ENCODE results near the gene PCTP.

DNA sequence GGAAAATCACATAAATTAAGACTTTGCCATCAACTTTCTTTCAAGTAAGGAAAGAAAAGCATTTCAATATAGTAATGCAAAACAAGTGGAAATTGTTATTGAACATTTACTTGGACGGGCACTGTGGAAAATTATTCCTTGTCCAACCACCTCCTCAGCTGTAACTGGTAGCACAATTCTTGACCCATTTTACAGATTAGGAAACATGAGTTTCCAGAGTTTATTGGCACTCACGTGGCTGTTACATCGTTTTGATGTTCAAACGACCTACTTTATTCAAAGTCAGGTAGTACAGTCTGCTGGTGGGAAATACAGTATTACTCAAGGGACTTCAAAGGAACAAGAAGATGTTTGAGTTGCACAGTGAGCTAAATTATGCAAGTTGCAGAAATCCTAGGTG is 866 bp upstream of the PCTP start:
- TF ChIP-seq, protein P1, sequence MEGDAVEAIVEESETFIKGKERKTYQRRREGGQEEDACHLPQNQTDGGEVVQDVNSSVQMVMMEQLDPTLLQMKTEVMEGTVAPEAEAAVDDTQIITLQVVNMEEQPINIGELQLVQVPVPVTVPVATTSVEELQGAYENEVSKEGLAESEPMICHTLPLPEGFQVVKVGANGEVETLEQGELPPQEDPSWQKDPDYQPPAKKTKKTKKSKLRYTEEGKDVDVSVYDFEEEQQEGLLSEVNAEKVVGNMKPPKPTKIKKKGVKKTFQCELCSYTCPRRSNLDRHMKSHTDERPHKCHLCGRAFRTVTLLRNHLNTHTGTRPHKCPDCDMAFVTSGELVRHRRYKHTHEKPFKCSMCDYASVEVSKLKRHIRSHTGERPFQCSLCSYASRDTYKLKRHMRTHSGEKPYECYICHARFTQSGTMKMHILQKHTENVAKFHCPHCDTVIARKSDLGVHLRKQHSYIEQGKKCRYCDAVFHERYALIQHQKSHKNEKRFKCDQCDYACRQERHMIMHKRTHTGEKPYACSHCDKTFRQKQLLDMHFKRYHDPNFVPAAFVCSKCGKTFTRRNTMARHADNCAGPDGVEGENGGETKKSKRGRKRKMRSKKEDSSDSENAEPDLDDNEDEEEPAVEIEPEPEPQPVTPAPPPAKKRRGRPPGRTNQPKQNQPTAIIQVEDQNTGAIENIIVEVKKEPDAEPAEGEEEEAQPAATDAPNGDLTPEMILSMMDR (IDR thresholded peaks at IDR 0.05), result no peak
- no peak for TF ChIP-seq POLR2A (IDR thresholded peaks at IDR 0.05)
